H9 (cell line): ENCODE data around the gene ZRSR2. TPM values are rescaled to one million over a fixed set of nuclear protein-coding genes. Genes with fewer than 3 reads are reported as not detected.

Source experiments
- DNase-seq: peaks from one replicate; pipeline ENCODE4 v3.0.0-alpha.2; 2017
- H2AFZ ChIP-seq: one replicate; pipeline ENCODE4 v1.6.1; 2013; ENCODE audit warnings: mild to moderate bottlenecking, low read length, control low read depth, moderate library complexity
- H2AK5ac ChIP-seq: 2 replicates; pipeline ENCODE4 v1.6.1; 2013; ENCODE audit warnings: low read length, control low read depth, mixed read lengths; ENCODE audit not compliant: insufficient read length
- H2BK120ac ChIP-seq: one replicate; pipeline ENCODE4 v1.6.1; 2013; ENCODE audit warnings: low read depth, mild to moderate bottlenecking, low read length, control low read depth, inconsistent platforms; ENCODE audit not compliant: poor library complexity, severe bottlenecking
- H2BK12ac ChIP-seq: 2 replicates; pipeline ENCODE4 v1.6.1; 2013; ENCODE audit warnings: low read length, control low read depth, mixed read lengths, low read depth; ENCODE audit not compliant: insufficient read length
- H2BK15ac ChIP-seq: 2 replicates; pipeline ENCODE4 v1.6.1; 2013; ENCODE audit warnings: low read depth, low read length, control low read depth
- H2BK20ac ChIP-seq: one replicate; pipeline ENCODE4 v1.6.1; 2013; ENCODE audit warnings: low read depth, mild to moderate bottlenecking, low read length, control low read depth, inconsistent platforms; ENCODE audit not compliant: poor library complexity, severe bottlenecking
- H2BK5ac ChIP-seq: 2 replicates; pipeline ENCODE4 v1.6.1; 2013; ENCODE audit warnings: low read length, control low read depth, mixed read lengths; ENCODE audit not compliant: insufficient read length
- H3K14ac ChIP-seq: 2 replicates; pipeline ENCODE4 v1.6.1; 2013; ENCODE audit warnings: low read length, control low read depth; ENCODE audit not compliant: insufficient read depth
- H3K18ac ChIP-seq: 2 replicates; pipeline ENCODE4 v1.6.1; 2013; ENCODE audit warnings: low read depth, mild to moderate bottlenecking, mixed read lengths, low read length, control low read depth; ENCODE audit not compliant: insufficient read length
- H3K23ac ChIP-seq: 2 replicates; pipeline ENCODE4 v1.6.1; 2013; ENCODE audit warnings: low read length, control low read depth, mixed read lengths, low read depth; ENCODE audit not compliant: insufficient read length
- H3K23me2 ChIP-seq: 2 replicates; pipeline ENCODE4 v1.6.1; 2013; ENCODE audit warnings: low read depth, mild to moderate bottlenecking, mixed read lengths, low read length, control low read depth; ENCODE audit not compliant: insufficient read length, poor library complexity, severe bottlenecking
- H3K27ac ChIP-seq: 2 replicates; pipeline ENCODE4 v1.5.1; 2013; ENCODE audit warnings: low read length, control low read depth, mixed read lengths, low read depth; ENCODE audit not compliant: insufficient read length
- H3K27me3 ChIP-seq: 2 replicates; pipeline ENCODE4 v1.6.1; 2013; ENCODE audit warnings: low read length, control low read depth, inconsistent platforms; ENCODE audit not compliant: insufficient read depth
- H3K4ac ChIP-seq: 2 replicates; pipeline ENCODE4 v1.6.1; 2013; ENCODE audit warnings: low read depth, mild to moderate bottlenecking, control low read depth, inconsistent platforms, low read length, moderate library complexity
- H3K4me1 ChIP-seq: 2 replicates; pipeline ENCODE4 v1.6.1; 2013; ENCODE audit warnings: low read length, control low read depth, inconsistent platforms; ENCODE audit not compliant: insufficient read depth
- H3K4me2 ChIP-seq: 2 replicates; pipeline ENCODE4 v1.6.1; 2013; ENCODE audit warnings: low read length, control low read depth, mixed read lengths; ENCODE audit not compliant: insufficient read length, insufficient read depth
- H3K56ac ChIP-seq: 2 replicates; pipeline ENCODE4 v1.6.1; 2013; ENCODE audit warnings: low read depth, mild to moderate bottlenecking, mixed read lengths, low read length, control low read depth; ENCODE audit not compliant: insufficient read length
- H3K79me1 ChIP-seq: 2 replicates; pipeline ENCODE4 v1.6.1; 2013; ENCODE audit warnings: low read depth, mild to moderate bottlenecking, moderate library complexity, low read length, control low read depth, inconsistent platforms; ENCODE audit not compliant: insufficient read depth, poor library complexity, severe bottlenecking
- H3K79me2 ChIP-seq: 2 replicates; pipeline ENCODE4 v1.6.1; 2013; ENCODE audit warnings: low read length, control low read depth, inconsistent platforms; ENCODE audit not compliant: insufficient read depth
- H3K9ac ChIP-seq: 2 replicates; pipeline ENCODE4 v1.6.1; 2013; ENCODE audit warnings: low read length, control low read depth, mixed read lengths; ENCODE audit not compliant: insufficient read length; ENCODE audit errors: extremely low read depth
- H3K9me3 ChIP-seq: one replicate; pipeline ENCODE4 v1.6.1; 2013; ENCODE audit warnings: low read depth, low read length, inconsistent platforms; ENCODE audit not compliant: control insufficient read depth
- H3T11ph ChIP-seq: one replicate; pipeline ENCODE4 v1.6.1; 2013; ENCODE audit warnings: mild to moderate bottlenecking, low read length, control low read depth, inconsistent platforms
- H4K20me1 ChIP-seq: one replicate; pipeline ENCODE4 v1.6.1; 2013; ENCODE audit not compliant: control insufficient read depth, insufficient read length, insufficient read depth
- H4K5ac ChIP-seq: 2 replicates; pipeline ENCODE4 v1.6.1; 2013; ENCODE audit warnings: low read depth, mild to moderate bottlenecking, mixed read lengths, low read length, control low read depth; ENCODE audit not compliant: insufficient read length
- H4K8ac ChIP-seq: replicated peaks from 2 replicates; pipeline ENCODE4 v1.6.1; 2013; ENCODE audit warnings: low read length, control low read depth, mixed read lengths, low read depth; ENCODE audit not compliant: insufficient read length
- H4K91ac ChIP-seq: 2 replicates; pipeline ENCODE4 v1.6.1; 2013; ENCODE audit warnings: low read depth, mild to moderate bottlenecking, moderate library complexity, mixed read lengths, low read length, control low read depth; ENCODE audit not compliant: insufficient read length
- H3K27ac Mint-ChIP-seq, 3 experiments: 2 replicates in 2 of 3; 3 replicates in 1 of 3; pipeline ENCODE4 v1.8.0; 2020 to 2021; ENCODE audit warnings: mixed read lengths in 3 of 3, mild to moderate bottlenecking in 1 of 3, moderate library complexity in 1 of 3
- H3K27me3 Mint-ChIP-seq: 2 replicates; pipeline ENCODE4 v1.8.0; 2021; ENCODE audit warnings: low read depth, mild to moderate bottlenecking, moderate library complexity, mixed read lengths
- H3K36me3 Mint-ChIP-seq, 3 experiments: 2 replicates in 2 of 3; 3 replicates in 1 of 3; pipeline ENCODE4 v1.8.0; 2020 to 2021; ENCODE audit warnings: low read depth in 3 of 3, mixed read lengths in 3 of 3; ENCODE audit not compliant: insufficient read depth in 1 of 3
- H3K4me1 Mint-ChIP-seq, 2 experiments: 2 replicates each; pipeline ENCODE4 v1.8.0; 2020; ENCODE audit warnings: mixed read lengths in 2 of 2
- H3K4me3 Mint-ChIP-seq, 2 experiments: 2 replicates in 1 of 2; 3 replicates in 1 of 2; pipeline ENCODE4 v1.8.0; 2020 to 2021; ENCODE audit warnings: mild to moderate bottlenecking in 2 of 2, mixed read lengths in 2 of 2, moderate library complexity in 1 of 2
- H3K9me3 Mint-ChIP-seq, 2 experiments: 2 replicates in 1 of 2; 3 replicates in 1 of 2; pipeline ENCODE4 v1.8.0; 2020; ENCODE audit warnings: mild to moderate bottlenecking in 2 of 2, mixed read lengths in 2 of 2, moderate library complexity in 1 of 2
- CTCF ChIP-seq: fragments of 200-600 bp; sonication (generic); conservative IDR thresholded peaks from 3 replicates; pipeline ENCODE4 v1.8.0; 2021; ENCODE audit warnings: antibody characterized with exemption, mild to moderate bottlenecking
- WGBS: extraction: QIAGEN DNeasy Blood & Tissue Kit; methylation state at CpG from one replicate; pipeline ENCODE4 v1.1.7; 2013; ENCODE audit warnings: missing lambda C conversion rate, low lambda C conversion rate, mixed read lengths; ENCODE audit not compliant: insufficient read length; ENCODE audit errors: extremely low coverage; 5-methylcytosine and 5-hydroxymethylcytosine counted together
- total RNA-seq: library from RNA; stranded (reverse); gene quantifications from 2 replicates; pipeline ENCODE4 v1.2.1, GENCODE V29; 2021

The ZRSR2 gene
- total RNA-seq, 1 experiment from 2014 or later, result 21.1 TPM

- Histone ChIP-seq H2AFZ (no peak overlapping the region), H2BK15ac (no peak overlapping the region), H3K23ac (no peak overlapping the region), H3K4ac (no peak overlapping the region), H3K4me2 (no peak overlapping the region), H2AK5ac (no peak overlapping the region), H4K8ac (no peak overlapping the region), H4K5ac (no peak overlapping the region), H2BK20ac (no peak overlapping the region), H3K4me1 (no peaks in the 10 kb centered on the region), H3K56ac (no peak overlapping the region), H3K79me2 (no peaks in the 10 kb centered on the region), H2BK120ac (no peak overlapping the region), H4K20me1 (no peaks in the 10 kb centered on the region), H3K9ac (no peak overlapping the region), H3K9me3 (no peaks in the 10 kb centered on the region), H3K27me3 (no peaks in the 10 kb centered on the region), H4K91ac (no peak overlapping the region), H3K79me1 (no peaks in the 10 kb centered on the region), H2BK5ac (no peak overlapping the region), H3K18ac (no peak overlapping the region), H3T11ph (no peak overlapping the region), H3K27ac (no peak overlapping the region), H3K23me2 (no peaks in the 10 kb centered on the region), H3K14ac (no peak overlapping the region), H2BK12ac (no peak overlapping the region)
- TF ChIP-seq CTCF, result no peak
- no CpG with 5 or more reads among the region's 13 CpGs for WGBS
- no peak overlapping the region for H3K27ac Mint-ChIP-seq
- H3K36me3 Mint-ChIP-seq, result peaks cover 9 to 17% (median 14%) of the 10 kb centered on the region in 3 experiments
- H3K4me1 Mint-ChIP-seq, result peaks cover 2 to 11% of the 10 kb centered on the region in 2 experiments; a peak in 3 of 4 replicates
- DNase-seq, result no peak
- H3K9me3 Mint-ChIP-seq, result no peaks in the 10 kb centered on the region; a peak in 1 of 5 replicates
- H3K4me3 Mint-ChIP-seq, result no peak overlapping the region
- no peaks in the 10 kb centered on the region for H3K27me3 Mint-ChIP-seq
Observed at GRCh38 chrX:15781961-15782699, 8.2 kb upstream of the ZRSR2 start.
